IMR-90 (cell line): Measurements from ENCODE around the gene TUBG2. TPM values are rescaled to one million over a fixed set of nuclear protein-coding genes. Genes with fewer than 3 reads are reported as not detected.

ENCODE experiments used
- ATAC-seq: fragments of 200-7000 bp; cut with Tn5 transposase; 2 replicates; pipeline ENCODE4 v1.9.1; 2020; ENCODE audit warnings: low read depth, mild to moderate bottlenecking, moderate library complexity
- BruUV-seq: library from RNA; stranded (reverse); fragments of 400-500 nt; replicated peaks from 2 replicates; lab custom pipeline; 2021; lab: Mats Ljungman, UMichigan
- CTCF ChIA-PET: fragments of 300-600 bp; formaldehyde crosslinking; extraction: SDS; loops from one replicate; lab custom pipeline; 2021; ENCODE audit warnings: antibody characterized with exemption; lab: Yijun Ruan, JAX
- POLR2A ChIA-PET: fragments of 300-600 bp; sonication (Branson Sonifier 250); formaldehyde crosslinking; loops from one replicate; lab custom pipeline; 2022; ENCODE audit warnings: antibody characterized with exemption; ENCODE audit not compliant: unreplicated experiment; lab: Charles Lee
- DNase-seq: peaks from one replicate; pipeline ENCODE4 v3.0.0; 2013
- H2AFZ ChIP-seq: replicated peaks from 2 replicates; pipeline ENCODE3; 2013; ENCODE audit warnings: low read length, mild to moderate bottlenecking; ENCODE audit not compliant: poor library complexity
- H2AK5ac ChIP-seq: 2 replicates; pipeline ENCODE4 v1.6.1; 2013; ENCODE audit warnings: low read depth, low read length, inconsistent platforms
- H2AK9ac ChIP-seq: replicated peaks from 2 replicates; pipeline ENCODE3; 2013; ENCODE audit warnings: mild to moderate bottlenecking, low read depth, low read length, moderate library complexity; ENCODE audit not compliant: poor library complexity
- H2BK120ac ChIP-seq: 2 replicates; pipeline ENCODE4 v1.6.1; 2013; ENCODE audit warnings: low read depth, low read length, inconsistent platforms
- H2BK15ac ChIP-seq: 3 replicates; pipeline ENCODE4 v1.6.1; 2013; ENCODE audit warnings: low read depth, low read length, inconsistent platforms
- H2BK20ac ChIP-seq: 2 replicates; pipeline ENCODE4 v1.6.1; 2013; ENCODE audit warnings: low read depth, mild to moderate bottlenecking, inconsistent platforms, low read length, moderate library complexity
- H2BK5ac ChIP-seq: 2 replicates; pipeline ENCODE4 v1.6.1; 2013; ENCODE audit warnings: mild to moderate bottlenecking, low read depth, low read length, inconsistent platforms; ENCODE audit not compliant: poor library complexity, severe bottlenecking
- H3K14ac ChIP-seq: replicated peaks from 2 replicates; pipeline ENCODE4 v1.6.1; 2013; ENCODE audit warnings: low read depth, low read length, inconsistent platforms
- H3K18ac ChIP-seq: 2 replicates; pipeline ENCODE4 v1.6.1; 2013; ENCODE audit warnings: low read depth, low read length, control low read depth
- H3K23ac ChIP-seq: 2 replicates; pipeline ENCODE4 v1.6.1; 2013; ENCODE audit warnings: low read depth, low read length, inconsistent platforms
- H3K27ac ChIP-seq: 2 replicates; pipeline ENCODE4 v1.5.1; 2013; ENCODE audit warnings: mild to moderate bottlenecking, control low read depth, low read length; ENCODE audit not compliant: insufficient read depth
- H3K27me3 ChIP-seq: 2 replicates; pipeline ENCODE4 v1.6.1; 2013; ENCODE audit warnings: low read length; ENCODE audit not compliant: control insufficient read depth, insufficient read depth
- H3K36me3 ChIP-seq: 2 replicates; pipeline ENCODE4 v1.6.1; 2013; ENCODE audit warnings: low read length, mixed read lengths; ENCODE audit not compliant: control insufficient read depth, insufficient read depth
- H3K4ac ChIP-seq: 2 replicates; pipeline ENCODE4 v1.6.1; 2013; ENCODE audit warnings: low read depth, low read length, inconsistent platforms
- H3K4me1 ChIP-seq: 2 replicates; pipeline ENCODE4 v1.6.1; 2013; ENCODE audit warnings: low read length, mixed read lengths; ENCODE audit not compliant: control insufficient read depth, insufficient read depth
- H3K4me2 ChIP-seq: 2 replicates; pipeline ENCODE4 v1.6.1; 2013; ENCODE audit warnings: low read depth, mild to moderate bottlenecking, control low read depth, low read length, moderate library complexity
- H3K4me3 ChIP-seq: 2 replicates; pipeline ENCODE4 v1.5.1; 2013; ENCODE audit warnings: low read depth, mild to moderate bottlenecking, control low read depth, low read length, moderate library complexity; ENCODE audit not compliant: insufficient read depth
- H3K56ac ChIP-seq: 2 replicates; pipeline ENCODE4 v1.6.1; 2013; ENCODE audit warnings: low read length, inconsistent platforms; ENCODE audit not compliant: insufficient read depth; ENCODE audit errors: extremely low read depth
- H3K79me1 ChIP-seq, 2 experiments: 2 replicates each; pipeline ENCODE4 v1.6.1; 2013; ENCODE audit warnings: low read length in 2 of 2, inconsistent platforms in 1 of 2, low read depth in 1 of 2
- H3K9ac ChIP-seq: 2 replicates; pipeline ENCODE4 v1.6.1; 2013; ENCODE audit warnings: low read depth, low read length, control low read depth
- H3K9me1 ChIP-seq: 2 replicates; pipeline ENCODE4 v1.6.1; 2013; ENCODE audit warnings: low read length, inconsistent platforms; ENCODE audit not compliant: insufficient read depth
- H3K9me3 ChIP-seq: 2 replicates; pipeline ENCODE4 v1.6.1; 2013; ENCODE audit warnings: low read length; ENCODE audit not compliant: control insufficient read depth, insufficient read depth
- H4K20me1 ChIP-seq: 2 replicates; pipeline ENCODE4 v1.6.1; 2013; ENCODE audit warnings: low read length, inconsistent platforms; ENCODE audit not compliant: insufficient read depth
- H4K5ac ChIP-seq: 2 replicates; pipeline ENCODE4 v1.6.1; 2013; ENCODE audit warnings: mild to moderate bottlenecking, low read depth, low read length, control low read depth
- H4K8ac ChIP-seq, 2 experiments: 2 replicates each; pipeline ENCODE4 v1.6.1; 2013; ENCODE audit warnings: low read depth in 2 of 2, low read length in 2 of 2, control low read depth in 1 of 2, inconsistent platforms in 1 of 2
- H4K91ac ChIP-seq: 2 replicates; pipeline ENCODE4 v1.6.1; 2013; ENCODE audit warnings: low read depth, low read length, inconsistent platforms; ENCODE audit not compliant: insufficient read depth
- CEBPB ChIP-seq: IDR thresholded peaks from 2 replicates; pipeline ENCODE4 v1.6.1; 2012; ENCODE audit warnings: low read depth, low read length, improper control_type of control experiment
- MAFK ChIP-seq: IDR thresholded peaks from 2 replicates; pipeline ENCODE4 v1.6.1; 2012; ENCODE audit warnings: low read depth, low read length, improper control_type of control experiment
- MAZ ChIP-seq: IDR thresholded peaks from 2 replicates; pipeline ENCODE4 v1.6.1; 2012; ENCODE audit warnings: low read depth, mild to moderate bottlenecking, low read length, improper control_type of control experiment, moderate library complexity, borderline replicate concordance
- POLR2A ChIP-seq: IDR thresholded peaks from 2 replicates; pipeline ENCODE4 v1.6.1; 2012; ENCODE audit warnings: mild to moderate bottlenecking, low read depth, low read length
- SMC3 ChIP-seq: fragments of 150-350 bp; IDR thresholded peaks from 2 replicates; pipeline ENCODE4 v1.6.1; 2016; ENCODE audit warnings: low read depth, mild to moderate bottlenecking, antibody characterized with exemption, low read length, moderate library complexity
- WGBS, 2 experiments: methylation state at CpG; one replicate each; pipeline versions ENCODE4 v1.1.5 to v1.1.7; 2013; ENCODE audit warnings: missing lambda C conversion rate in 2 of 2; ENCODE audit not compliant: insufficient read length in 1 of 2; ENCODE audit errors: extremely low coverage in 2 of 2; 5-methylcytosine and 5-hydroxymethylcytosine counted together
- dilution Hi-C: fragments of 300-500 bp; cut with HindIII; formaldehyde crosslinking; loops from one replicate; pipeline ENCODE4 v1.14.3; 2018; ENCODE audit warnings: low sequenced_read_pairs; ENCODE audit not compliant: unreplicated experiment
- in situ Hi-C: fragments of 300-500 bp; cut with MboI; formaldehyde crosslinking; loops from 3 replicates; pipeline ENCODE4 v1.14.3; 2019; ENCODE audit warnings: low sequenced_read_pairs, inconsistent platforms, mixed read lengths
- intact Hi-C: fragments of 100-400 bp; cut with micrococcal nuclease; formaldehyde crosslinking; loops from 2 replicates; pipeline ENCODE4 v1.10.0; 2022
- polyA plus RNA-seq, 3 experiments: library from polyadenylated mRNA; depleted of rRNA; stranded (reverse); fragments of >200 nt; gene quantifications; 2 replicates each; pipeline ENCODE4 v1.2.3, GENCODE V29; 2012; ENCODE audit warnings: low replicate concordance in 1 of 3
- total RNA-seq: library from RNA; depleted of rRNA; stranded (reverse); fragments of >200 nt; gene quantifications from 2 replicates; pipeline ENCODE4 v1.2.3, GENCODE V29; 2012
- TF ChIP-seq, protein P1 (sequence below): conservative IDR thresholded peaks from 2 replicates; pipeline ENCODE4 v1.5.1; 2012; ENCODE audit warnings: mild to moderate bottlenecking, low read depth, low read length, improper control_type of control experiment
- TF ChIP-seq, protein P2 (sequence below): fragments of 150-350 bp; IDR thresholded peaks from 2 replicates; pipeline ENCODE4 v1.6.1; 2016; ENCODE audit warnings: low read depth, mild to moderate bottlenecking, low read length, moderate library complexity, borderline replicate concordance

The TUBG2 gene
- total and polyA plus RNA-seq, 2 of the 4 experiments (the other 2 are of a cell fraction): 3.6 to 24.6 TPM

- no peak for TF ChIP-seq CEBPB
Observed at GRCh38 chr17:42674755-42675347, 15.8 kb downstream of the TUBG2 start (continued).

DNA sequence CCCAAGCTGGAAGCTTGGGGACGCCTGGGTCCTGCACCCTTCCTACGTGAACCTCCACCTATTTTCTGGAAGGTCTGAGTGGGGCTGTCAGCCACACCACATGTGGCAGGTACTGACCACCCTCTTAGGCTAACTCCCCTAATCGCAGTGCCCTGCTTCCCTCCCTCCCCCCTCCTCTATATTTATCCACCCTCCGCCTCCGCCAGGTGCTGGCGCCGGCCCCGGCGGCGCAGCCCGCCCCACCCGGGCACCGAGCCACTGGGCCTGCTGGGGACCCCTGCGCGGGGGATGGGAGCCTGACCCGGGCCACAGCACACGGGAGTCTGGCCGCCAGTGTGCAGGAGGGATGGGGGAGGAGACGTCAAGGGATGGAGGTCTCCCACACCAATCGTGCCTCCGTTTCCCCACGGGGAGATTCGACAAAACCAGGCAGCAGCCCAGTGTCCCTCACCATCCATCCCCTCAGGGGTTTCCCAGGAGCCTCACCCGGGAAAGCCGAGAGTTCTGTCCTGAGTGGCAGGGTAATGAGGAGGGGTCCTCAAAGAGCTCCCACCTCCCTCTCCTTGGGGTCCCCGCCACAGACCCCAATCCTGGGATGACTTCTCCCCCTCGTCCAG lies 16.4 kb downstream of the TUBG2 start:
- Histone ChIP-seq H2BK5ac (peak overlapping the region; percentile 83), H4K8ac (peak overlapping the region in 1 of 2 experiments; percentile 22; a peak in 1 of 4 replicates), H3K14ac (peak overlapping the region; percentile 83), H2BK120ac (no peak overlapping the region; the same call in 1 of the 2 replicates), H4K5ac (no peak overlapping the region), H3K18ac (no peak overlapping the region), H3K27me3 (no peaks in the 10 kb centered on the region), H3K4me3 (peak overlapping the region; percentile 82), H3K9ac (peak overlapping the region; percentile 81), H4K20me1 (peaks cover 34% of the 10 kb centered on the region), H3K27ac (peak overlapping the region; percentile 90), H3K36me3 (peaks cover 29% of the 10 kb centered on the region), H4K91ac (no peak overlapping the region), H2AK9ac (peak overlapping the region; percentile 71), H3K9me1 (peaks cover 10% of the 10 kb centered on the region), H3K23ac (peak overlapping the region; percentile 94), H2BK15ac (no peak overlapping the region), H3K4me1 (peaks cover 32% of the 10 kb centered on the region), H3K4ac (peak overlapping the region; percentile 78), H3K79me1 (peaks cover 12 to 74% of the 10 kb centered on the region in 2 experiments; a peak in 3 of 4 replicates), H3K56ac (peak overlapping the region; percentile 46; the same call in 1 of the 2 replicates), H3K4me2 (peak overlapping the region; percentile 79), H2AK5ac (peak overlapping the region; percentile 83), H2BK20ac (no peak overlapping the region), H2AFZ (peak overlapping the region; percentile 92), H3K9me3 (no peaks in the 10 kb centered on the region)
- TF ChIP-seq, protein P1, sequence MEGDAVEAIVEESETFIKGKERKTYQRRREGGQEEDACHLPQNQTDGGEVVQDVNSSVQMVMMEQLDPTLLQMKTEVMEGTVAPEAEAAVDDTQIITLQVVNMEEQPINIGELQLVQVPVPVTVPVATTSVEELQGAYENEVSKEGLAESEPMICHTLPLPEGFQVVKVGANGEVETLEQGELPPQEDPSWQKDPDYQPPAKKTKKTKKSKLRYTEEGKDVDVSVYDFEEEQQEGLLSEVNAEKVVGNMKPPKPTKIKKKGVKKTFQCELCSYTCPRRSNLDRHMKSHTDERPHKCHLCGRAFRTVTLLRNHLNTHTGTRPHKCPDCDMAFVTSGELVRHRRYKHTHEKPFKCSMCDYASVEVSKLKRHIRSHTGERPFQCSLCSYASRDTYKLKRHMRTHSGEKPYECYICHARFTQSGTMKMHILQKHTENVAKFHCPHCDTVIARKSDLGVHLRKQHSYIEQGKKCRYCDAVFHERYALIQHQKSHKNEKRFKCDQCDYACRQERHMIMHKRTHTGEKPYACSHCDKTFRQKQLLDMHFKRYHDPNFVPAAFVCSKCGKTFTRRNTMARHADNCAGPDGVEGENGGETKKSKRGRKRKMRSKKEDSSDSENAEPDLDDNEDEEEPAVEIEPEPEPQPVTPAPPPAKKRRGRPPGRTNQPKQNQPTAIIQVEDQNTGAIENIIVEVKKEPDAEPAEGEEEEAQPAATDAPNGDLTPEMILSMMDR: no peak
- no peak for TF ChIP-seq MAFK
- no peak for TF ChIP-seq SMC3
- TF ChIP-seq MAZ: no peak
- TF ChIP-seq, protein P2, sequence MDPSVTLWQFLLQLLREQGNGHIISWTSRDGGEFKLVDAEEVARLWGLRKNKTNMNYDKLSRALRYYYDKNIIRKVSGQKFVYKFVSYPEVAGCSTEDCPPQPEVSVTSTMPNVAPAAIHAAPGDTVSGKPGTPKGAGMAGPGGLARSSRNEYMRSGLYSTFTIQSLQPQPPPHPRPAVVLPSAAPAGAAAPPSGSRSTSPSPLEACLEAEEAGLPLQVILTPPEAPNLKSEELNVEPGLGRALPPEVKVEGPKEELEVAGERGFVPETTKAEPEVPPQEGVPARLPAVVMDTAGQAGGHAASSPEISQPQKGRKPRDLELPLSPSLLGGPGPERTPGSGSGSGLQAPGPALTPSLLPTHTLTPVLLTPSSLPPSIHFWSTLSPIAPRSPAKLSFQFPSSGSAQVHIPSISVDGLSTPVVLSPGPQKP: no peak
- no peak for TF ChIP-seq POLR2A
- dilution Hi-C loops: no loop called here
- DNase-seq (no peak), ATAC-seq (no peak)
- ChIA-PET POLR2A (interaction anchor here (0.5 kb wide), 1 partner anchor 165 kb away, joined by 6 read pairs; no protein-coding TSS in a partner anchor), CTCF (interaction anchor here (0.6 kb wide), 2 partner anchors 26 to 819 kb away, joined by 3 read pairs; no protein-coding TSS in a partner anchor)
- intact Hi-C loops: no loop called here
- no TSS peak for BruUV-seq
- in situ Hi-C loops: loop anchor here (25.0 kb wide), 1 partner anchor 637 kb away; no protein-coding TSS in a partner anchor
- WGBS, 2 experiments: 0% methylated on average over 1 of the region's 27 CpGs; no CpG with 5 or more reads in 1 of the 2 experiments
